Measurements from ENCODE around the gene LDB3.

LDB3 gene

DNA sequence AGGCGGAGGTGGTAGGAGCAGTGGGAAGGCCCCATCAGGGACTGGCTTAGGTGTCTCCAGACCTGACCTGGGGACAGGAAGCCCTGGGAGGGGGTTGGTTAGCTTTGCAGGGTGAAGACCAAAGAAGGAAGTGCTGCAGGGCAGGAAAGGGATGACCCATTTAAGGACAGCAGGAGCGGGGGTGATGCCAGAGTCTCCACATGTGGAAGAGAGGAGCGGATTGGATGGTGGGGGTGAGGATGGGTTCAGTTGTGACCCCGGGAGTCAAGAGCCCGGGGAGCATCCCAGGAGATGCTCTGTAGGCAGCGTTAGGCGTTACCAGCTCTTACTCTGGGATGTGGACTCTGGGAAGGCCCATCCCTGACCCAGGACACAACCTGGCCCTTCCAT, 3.1 kb upstream of the LDB3 start:
- DNase-seq, result no peak

DNA sequence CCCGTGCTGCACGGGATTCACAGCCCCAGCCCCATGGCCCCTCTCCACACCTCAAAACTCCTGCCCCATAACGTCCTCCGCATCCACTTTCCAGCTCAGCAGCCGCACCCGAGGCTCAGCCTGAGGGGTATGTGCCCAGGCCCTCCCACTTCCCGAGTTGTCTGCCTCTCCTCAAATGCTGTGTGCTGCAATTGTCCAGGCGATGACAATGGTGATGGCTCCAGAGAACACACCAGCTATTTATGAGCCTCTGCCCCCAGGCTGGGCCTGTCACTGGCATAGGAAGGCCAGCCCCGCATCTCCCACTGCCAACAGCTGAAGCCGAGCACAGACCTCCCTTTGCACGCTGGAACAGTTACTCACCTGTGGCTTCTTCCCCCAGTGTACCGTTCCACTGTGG, 2.4 kb upstream of the LDB3 start:
- DNase-seq, result no peak

DNA sequence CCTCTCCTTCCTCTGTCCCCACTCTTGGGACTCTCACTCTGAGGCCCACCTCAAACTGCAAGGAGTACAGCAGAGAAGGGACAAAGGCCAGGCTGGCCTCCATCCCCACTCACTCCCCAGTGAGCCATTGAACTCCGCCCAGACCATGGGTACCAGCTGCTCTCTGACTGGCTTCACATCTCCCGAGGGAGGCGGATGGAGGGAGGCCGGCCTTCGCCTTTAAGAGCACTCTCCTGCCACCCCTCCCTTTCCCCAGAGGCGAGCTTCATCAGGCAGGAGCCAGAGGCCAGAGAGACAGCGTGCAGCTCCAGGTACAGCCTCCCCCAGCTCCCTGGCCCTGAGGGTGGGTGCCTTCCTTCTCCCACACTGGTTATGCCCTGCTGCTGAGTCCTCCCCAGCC, 1.8 kb upstream of the LDB3 start:
- no peak for DNase-seq

DNA sequence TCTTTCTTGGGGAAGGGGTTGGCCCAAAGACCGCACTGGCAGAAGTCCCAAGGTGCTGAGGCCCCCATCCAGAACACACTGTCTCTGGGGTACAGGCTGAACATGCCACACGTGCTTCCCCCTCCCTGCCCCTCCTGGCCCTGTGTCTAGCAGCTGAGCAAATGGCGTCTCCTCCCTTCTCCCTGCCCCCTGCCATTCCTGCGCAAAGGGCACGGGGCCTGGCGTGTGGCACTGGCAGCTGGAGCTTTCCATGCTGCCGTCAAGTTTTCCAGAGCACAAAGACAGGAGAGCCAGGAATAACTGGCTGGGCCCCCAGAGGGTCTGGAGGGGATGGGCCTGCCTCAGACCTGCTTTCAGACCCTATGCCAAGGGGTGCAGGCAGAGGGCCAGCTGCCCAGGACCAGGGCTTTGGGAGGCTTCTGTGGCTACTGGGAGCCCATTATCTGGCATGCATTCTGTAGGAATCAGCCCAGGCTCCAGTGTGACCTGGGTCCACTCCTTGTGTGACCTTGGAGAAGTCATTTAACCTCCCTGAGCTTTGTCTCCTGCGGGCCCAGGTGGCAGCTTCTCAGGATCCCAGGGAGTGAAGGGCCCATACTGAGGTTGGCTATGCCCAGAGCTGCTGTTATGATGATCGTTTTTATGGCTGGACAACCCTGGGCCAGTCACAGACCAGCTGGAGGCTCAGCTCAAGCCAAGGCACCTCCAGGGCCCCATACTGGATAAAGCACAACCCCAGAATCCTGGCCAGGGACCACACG, 710 bp upstream of the LDB3 start:
- DNase-seq, result no peak

DNA sequence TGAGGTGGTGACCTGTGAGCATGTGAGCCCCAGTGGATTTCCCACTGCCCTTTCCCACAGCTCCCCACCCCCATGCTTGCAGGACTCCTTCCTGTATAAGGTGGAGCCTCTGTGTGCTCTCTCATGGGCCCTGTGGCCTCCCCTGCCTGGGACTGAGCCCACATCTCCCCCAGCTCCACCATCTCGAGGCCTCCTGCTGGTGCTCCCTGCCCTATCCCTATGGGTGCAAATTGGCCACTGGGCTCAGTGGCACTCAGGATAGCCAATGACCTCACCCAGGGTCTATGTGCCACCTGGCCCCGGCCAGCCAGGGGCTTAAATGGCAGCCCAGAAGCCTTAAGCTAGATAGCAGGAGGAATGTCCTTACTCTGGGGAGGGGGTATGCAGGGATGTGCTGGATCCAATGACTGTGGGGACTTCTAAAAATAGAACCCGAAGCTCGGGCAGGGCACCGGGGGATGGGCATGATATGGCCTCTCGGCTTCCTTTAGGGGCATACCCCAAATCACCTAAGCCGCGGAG, 2.0 kb downstream of the LDB3 start:
- no peak for DNase-seq

DNA sequence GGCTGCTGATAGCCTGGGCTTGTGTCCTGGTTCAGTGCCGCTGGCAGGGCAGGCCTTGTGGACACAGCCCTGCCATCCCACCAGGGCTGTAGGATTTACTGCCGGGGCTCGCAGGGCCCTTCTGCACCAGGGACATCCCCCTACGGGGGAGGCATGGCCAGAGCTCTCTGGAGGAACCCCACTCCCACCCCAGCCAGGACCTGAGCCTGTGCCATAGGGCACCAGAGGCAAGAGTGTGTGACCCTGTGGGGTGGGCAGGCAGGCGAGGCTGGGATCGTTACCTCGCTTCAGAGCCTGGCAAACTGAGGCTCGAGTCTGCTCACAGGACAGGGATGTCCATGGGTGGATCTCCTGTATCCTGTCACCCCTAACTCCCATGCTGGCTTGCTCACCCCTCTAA, 2.6 kb downstream of the LDB3 start:
- no peak for DNase-seq

DNA sequence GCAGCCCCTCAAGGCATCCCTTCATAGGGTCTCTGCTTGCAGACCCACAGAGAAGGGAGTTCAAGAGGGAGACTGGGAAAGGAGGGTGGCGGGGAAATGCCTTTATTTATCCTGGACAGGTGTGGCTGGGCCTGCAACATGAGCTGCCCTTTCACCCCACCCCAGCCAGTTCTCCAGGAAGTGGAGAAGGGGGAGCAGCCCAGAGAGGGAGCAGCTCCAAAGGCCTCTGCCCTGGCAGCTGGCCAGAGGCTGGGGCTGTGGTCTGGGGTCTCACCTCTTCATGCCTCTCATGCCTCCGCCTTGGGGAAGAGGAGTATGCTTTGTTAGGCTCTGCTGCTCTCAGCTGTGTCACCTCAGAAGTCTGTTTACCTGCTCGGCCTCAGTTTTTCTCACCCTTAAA, 3.1 kb downstream of the LDB3 start:
- DNase-seq, result no peak

DNA sequence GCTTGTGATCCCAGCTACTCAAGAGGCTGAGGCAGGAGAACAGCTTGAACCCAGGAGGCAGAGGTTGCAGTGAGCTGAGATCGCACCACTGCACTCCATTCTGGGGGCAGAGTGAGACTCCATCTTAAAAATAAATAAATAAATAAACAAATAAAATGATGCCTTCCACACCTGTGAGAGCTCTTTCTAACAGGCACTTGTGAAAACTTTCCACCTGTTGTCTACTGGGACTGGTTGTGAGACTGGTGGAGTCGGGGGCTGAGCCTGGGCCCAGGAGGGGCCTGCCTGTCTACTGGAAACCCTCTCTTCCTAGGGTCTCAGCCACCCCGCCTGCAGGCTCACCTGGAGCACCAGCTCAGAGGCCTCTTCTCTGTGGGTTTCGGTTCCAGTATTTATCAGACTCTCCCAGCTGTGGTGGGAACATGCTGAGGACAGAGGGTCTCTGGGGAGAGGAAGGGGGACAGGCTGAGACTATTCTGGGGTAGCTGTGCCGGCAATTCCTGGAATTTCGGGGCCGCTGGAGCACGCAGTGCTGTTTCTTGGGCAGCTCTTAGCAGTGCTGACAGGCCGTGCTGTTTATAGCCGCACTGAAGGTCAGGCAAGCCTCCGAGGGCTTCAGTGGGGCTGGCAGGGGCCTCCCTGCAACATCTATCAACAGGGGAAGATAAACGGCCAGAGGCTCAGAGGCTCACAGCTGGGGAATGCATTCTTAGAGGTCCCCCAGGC, 3.8 kb downstream of the LDB3 start:
- DNase-seq, result no peak

DNA sequence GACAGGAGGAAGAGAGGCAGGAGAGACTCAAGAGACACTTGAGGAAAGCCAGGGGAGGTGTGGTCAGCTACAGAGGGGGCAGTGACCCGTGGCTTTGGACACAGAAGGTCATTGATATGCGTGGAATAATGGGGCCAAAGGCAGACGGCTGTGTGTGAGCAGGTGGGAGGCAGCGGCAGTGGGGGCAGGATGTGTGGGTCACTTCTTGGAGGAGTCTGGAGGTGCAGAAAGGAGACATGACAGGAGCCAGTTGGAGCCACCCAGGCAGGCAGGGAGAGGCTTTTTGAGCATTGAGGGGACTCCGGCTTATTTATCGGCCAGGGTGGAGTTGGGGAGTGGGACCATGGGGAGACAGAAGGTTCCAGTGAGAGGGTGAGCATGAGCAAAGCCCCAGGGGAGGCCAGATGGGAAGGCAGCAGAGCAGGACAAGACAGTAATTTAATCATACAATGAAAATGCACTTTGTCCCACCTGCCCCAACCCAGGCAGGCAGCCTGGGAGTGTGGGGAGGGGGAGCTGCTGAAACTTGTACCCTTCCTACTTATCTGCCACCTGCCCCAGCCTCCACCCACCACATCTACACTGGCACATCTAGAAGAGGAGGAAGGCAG, 5.0 kb downstream of the LDB3 start:
- no peak for DNase-seq

DNA sequence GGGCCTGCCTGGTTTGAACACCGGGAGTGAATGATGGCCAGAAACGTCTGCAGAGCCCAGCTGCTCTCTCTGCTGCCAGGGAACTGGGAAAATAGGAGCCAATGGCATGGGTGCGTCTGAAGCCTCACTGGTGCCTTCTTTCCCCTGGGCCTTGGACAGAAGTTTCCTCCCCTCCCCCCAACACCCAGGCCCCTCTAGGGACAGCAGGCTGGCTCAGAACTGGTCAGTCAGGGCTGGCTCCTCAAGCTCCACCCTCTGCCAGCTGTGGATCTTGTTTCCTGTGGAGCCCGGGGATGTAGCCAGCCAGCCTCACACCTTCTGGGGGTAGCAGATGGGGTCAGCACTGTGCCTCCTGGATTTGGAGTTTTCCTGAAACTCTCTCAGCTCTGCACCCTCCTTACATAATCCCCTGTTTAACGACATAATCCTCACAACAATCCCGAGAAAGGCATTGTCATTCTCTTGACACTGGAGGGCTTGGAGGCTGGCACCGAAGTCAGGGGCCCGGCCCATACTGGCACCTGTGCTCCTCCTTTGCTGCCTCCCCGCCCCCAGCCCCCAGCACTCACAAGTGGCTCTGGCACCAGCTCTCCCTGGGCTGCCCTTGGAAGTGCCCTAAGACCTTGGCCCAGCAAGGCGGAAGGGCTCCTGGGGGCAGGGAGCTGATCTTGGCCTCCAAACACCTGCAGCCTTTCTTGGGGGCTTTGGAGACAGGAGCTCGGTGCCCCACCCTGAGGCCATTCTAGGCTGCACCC, 5.7 kb downstream of the LDB3 start:
- DNase-seq, result no peak

DNA sequence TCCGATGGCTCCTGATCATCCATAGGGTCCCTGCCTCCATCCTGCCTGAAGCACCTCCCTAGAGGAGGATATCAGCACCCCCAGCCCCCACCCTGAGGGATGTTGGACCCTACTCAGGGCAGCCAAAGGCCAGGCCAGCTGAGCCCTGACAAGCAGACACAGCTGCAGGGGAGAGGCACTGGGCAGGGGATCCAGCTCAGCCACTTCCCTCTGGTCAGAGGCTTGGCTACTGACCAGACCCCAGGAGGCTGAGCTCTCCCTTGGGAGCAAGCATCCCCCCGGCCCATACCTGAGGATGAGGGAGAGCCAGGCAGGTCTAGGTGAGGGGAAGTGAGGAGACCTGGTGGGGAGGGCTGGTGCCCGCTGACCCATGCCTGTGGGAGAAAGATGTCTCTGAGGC, 6.6 kb downstream of the LDB3 start:
- DNase-seq, result no peak

DNA sequence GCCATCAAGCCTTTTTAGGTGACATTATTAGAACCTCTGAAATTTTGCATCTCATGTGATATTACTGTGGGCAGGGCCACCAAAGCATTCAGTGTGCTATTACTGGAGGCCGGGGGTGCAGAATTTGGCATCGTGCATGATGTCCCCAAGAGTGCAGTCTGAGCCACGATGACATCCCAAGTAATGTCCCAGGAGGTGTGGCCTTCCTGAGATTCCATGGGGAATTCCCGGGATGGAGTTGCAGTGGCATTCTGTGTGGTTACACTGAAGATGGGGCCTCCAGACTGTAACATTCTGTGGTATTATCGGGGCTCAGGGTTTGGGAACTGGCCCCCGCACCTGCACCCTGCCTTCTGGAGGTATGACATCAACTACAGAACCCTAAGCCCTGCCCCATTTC, 9.1 kb downstream of the LDB3 start:
- DNase-seq, result no peak

DNA sequence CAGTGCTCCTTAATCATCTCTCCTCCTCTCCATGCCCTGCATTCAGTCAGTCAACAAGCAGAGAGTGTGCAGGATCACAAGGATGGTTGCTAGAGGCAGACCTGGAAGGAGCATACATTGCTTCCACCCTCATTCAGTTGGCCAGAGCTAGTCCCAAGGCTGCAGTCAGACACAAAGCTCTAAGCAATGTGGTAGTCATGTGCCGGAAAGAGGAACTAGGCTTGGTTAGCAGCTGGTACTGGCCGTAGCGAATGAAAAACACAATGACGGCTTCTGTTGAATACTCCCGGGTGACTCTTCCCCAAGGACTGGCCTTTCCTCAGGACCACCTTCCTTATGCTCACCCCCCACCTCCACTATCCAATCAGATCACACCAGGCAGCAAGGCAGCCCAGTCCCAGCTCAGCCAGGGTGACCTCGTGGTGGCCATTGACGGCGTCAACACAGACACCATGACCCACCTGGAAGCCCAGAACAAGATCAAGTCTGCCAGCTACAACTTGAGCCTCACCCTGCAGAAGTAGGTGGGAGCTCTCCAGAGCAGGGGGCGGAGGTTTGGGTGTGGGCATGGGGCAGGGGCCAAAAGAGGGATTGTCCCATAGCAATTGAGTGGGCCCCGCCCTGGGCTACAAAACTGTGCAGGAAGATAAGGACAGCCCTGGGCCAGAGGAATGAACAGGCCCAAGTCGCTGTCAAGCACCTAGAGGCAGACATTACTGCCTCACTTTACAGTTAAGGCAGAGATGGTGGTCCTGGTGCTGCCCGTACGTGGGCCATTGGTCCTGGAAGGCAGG, 10.9 kb downstream of the LDB3 start:
- no peak for DNase-seq

DNA sequence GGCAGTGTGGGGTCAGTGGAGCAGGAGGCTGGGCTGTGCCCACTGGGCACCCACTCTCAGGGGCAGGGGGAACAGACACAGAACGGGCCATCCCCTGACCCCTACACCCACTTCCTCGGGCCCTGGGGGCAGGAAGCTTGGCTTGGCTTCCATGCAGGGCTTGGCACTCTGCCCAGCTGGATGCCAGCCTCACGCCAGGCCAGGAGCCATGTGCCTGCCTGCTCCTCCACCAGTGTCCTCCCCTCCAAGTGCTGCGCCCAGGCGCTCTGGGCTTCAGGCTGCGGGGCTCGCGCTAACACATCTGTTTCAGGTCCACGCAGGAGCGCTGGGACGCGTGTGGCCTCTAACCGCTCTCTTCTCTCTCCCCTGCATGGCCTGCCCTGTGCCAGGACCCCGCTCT, 12.7 kb downstream of the LDB3 start:
- no peak for DNase-seq

DNA sequence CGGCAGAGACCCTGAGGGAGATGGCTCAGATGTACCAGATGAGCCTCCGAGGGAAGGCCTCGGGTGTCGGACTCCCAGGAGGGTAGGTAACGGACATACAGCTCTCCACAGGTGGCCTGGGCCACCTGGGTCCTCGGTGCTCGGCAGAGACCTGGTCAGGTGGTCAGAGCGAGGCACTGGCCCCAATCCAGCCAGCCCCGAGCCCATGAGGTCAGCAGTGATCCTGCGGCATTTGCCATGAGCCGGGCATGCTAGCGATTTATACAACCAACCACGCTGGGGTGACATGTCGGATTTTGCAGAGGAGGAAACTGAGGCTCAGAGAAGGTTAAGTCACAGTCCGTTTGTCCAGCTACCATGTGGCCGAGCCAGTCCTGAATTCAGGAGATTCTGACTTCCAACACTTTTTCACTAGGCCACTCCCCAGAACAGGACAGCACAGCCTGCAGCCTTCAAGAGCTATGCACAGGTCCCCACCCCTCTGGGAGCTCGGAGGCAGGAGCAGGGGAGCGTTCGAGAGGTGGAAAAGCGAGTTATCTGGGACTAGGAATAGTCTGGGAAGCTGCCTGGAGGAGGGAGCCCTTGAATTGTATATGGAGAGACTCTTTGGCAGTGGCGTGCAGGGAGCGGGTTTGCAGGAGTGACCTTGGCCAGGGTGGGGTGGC, 13.5 kb downstream of the LDB3 start:
- DNase-seq, result no peak

DNA sequence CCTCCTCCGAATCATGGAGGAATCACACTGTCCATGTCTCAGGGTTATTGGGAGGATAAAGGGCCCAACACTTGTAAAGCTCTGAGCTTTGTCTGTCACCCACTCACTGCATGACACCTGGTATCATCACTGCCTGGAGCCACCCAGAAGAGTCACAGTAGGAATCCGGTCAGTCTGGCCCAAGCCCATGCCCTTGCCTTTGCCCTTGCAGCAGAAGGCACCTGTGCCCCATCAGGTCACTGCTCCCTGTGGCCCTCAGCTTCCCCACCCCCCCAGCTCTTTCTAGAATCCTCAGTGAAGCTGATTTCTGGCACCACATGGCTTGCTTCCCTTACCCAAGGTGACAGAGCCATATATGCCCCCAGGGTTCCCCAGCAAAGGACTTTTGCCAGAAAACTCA, 14.4 kb downstream of the LDB3 start:
- DNase-seq, result no peak

DNA sequence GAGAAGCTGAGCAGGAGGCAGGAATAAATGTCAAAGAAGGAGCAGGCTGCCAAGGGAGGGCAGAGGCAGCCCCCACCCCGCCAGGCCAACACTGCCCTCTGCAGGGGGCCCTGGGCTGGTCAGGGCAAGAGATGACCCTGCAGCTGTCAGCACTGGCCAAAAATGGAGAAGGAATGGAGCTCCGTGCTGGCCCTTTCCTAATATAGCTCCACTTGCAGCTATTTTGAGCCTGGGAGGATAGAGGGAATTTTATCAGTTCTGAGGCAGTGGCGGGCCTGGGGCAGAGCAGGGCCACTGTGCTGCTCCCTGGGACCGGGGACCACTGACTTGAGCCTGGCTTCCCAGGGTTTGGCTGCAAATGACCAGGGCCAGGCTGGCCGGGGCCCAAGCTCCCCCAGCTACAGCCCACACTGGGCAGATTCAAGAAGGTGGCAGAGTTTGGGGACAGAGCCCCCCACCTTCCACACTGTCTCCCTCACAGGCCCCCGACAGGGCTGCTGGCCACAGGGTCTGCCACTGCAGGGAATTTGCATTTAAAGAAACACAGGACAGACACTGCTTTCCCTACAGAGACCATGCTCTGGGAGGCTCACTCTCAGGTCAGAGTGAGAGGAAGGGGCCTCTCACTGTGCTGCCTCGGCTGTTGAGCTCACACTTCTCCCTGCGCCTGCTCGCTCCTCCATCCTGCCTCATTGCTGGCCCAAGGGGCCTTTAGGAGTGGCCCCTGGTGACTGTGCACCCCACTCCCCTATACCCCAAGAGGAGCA, 16.2 kb downstream of the LDB3 start:
- no peak for DNase-seq

DNA sequence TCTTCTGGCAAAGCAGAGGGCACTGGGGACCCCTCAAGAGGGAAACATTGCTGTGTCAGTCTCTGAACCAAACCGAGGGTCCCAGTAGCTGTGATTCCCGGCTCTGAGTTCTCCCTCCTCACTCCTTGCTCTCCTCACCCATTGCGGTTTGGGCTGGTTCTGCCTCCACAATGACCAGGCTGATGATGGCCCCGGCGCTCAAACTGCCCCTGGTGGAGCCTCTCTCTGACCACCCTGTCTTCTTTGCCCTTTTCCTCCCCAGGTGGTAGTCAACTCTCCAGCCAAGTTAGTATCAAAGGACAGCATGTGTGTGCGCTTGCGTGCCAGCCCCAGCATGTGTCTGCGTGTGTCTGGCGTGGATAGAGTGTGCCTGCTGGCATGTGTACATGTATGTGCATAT, 17.1 kb downstream of the LDB3 start:
- no peak for DNase-seq

DNA sequence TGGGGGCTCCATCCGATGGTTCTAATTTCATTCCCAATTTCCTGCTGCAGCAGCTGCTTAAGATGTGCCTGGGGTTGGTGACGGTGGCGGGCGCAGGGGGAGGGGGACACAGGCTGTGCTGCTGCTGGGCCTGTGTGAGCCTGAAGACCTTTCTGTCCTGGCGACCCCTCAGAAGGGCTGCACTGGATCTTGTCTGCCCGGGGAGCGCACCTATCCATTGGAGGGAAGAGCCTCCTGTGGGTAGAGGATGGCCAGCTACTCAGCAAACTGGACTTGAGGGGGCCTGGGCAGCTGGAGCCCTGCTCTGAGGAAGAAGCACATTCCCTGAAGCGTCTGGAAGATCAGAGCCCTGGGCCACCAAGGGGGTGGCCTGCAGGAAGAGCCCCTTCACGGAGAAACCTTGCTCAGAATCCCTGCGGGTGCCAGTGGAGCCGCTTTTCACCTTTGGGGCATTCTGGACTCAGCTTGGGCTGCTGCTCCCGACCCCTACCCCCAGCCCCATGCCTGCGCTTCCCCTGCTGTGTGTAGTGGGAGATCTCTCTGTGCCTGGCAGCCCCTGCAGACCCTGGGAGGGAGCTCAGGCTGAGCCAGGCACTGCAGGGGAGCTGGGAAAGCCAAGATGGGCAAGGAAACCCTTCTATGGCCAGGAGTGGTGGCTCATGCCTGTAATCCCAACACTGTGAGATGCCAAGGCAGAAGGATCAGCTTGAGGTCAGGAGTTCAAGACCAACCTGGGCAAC, 17.8 kb downstream of the LDB3 start:
- DNase-seq, result no peak

DNA sequence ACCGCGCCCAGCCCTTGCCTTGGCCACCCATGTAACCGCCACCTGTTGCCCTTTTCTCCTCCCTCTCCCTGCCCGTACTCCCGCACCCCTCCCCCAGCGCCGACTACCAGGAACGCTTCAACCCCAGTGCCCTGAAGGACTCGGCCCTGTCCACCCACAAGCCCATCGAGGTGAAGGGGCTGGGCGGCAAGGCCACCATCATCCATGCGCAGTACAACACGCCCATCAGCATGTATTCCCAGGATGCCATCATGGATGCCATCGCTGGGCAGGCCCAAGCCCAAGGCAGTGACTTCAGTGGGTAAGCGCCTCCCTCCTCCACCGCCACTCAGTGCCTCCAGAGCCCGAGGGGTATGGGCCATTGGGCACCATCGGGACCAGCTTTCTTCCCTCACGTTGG, 18.7 kb downstream of the LDB3 start:
- DNase-seq, result no peak

Measured in CD4-positive, alpha-beta T cell treated with Interleukin-17A for 1 hour (primary cell).